ENCODE measurements around the gene MPP2. TPM values are rescaled to one million over a fixed set of nuclear protein-coding genes. Genes with fewer than 3 reads are reported as not detected.

The MPP2 gene
- total RNA-seq, 1 experiment from 2014 or later, result 5.5 TPM

DNA sequence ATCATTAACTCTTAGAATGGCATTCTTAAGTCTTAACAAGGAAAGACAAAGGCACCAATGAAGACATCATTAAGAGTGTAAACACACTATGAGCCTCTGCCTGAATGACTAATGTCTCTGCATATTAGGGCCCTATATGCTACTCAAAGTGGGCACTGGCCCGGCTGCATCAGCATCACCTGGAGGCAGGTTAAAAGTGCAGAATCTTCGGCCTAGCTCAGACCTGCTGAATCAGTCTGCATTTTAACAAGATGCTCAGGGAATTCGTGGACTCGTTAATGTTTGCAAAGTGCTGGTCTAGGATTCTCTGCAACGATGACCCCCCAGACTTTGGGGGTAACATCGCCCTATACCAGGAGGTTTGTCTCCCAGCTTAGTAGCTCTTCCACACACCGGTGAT, 81.1 kb downstream of the MPP2 start:
- H3K36me3 Mint-ChIP-seq (ENCODE audit: insufficient read depth, unreplicated experiment), result peaks cover 22% of the 10 kb centered on the region
- no peak overlapping the region for H3K27ac Mint-ChIP-seq (ENCODE audit: unreplicated experiment)
- intact Hi-C loops (cut with micrococcal nuclease; ENCODE audit: unreplicated experiment), result no loop called here
- TF ChIP-seq, protein P1, sequence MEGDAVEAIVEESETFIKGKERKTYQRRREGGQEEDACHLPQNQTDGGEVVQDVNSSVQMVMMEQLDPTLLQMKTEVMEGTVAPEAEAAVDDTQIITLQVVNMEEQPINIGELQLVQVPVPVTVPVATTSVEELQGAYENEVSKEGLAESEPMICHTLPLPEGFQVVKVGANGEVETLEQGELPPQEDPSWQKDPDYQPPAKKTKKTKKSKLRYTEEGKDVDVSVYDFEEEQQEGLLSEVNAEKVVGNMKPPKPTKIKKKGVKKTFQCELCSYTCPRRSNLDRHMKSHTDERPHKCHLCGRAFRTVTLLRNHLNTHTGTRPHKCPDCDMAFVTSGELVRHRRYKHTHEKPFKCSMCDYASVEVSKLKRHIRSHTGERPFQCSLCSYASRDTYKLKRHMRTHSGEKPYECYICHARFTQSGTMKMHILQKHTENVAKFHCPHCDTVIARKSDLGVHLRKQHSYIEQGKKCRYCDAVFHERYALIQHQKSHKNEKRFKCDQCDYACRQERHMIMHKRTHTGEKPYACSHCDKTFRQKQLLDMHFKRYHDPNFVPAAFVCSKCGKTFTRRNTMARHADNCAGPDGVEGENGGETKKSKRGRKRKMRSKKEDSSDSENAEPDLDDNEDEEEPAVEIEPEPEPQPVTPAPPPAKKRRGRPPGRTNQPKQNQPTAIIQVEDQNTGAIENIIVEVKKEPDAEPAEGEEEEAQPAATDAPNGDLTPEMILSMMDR (IDR thresholded peaks at IDR 0.05; ENCODE audit: unreplicated experiment), result no peak
- H3K9me3 Mint-ChIP-seq (ENCODE audit: low read depth, unreplicated experiment), result no peaks in the 10 kb centered on the region
- peaks cover 7% of the 10 kb centered on the region for H3K4me1 Mint-ChIP-seq (ENCODE audit: low read depth, unreplicated experiment)
- BruUV-seq (replicated peaks), result no TSS peak
- no peak overlapping the region for H3K4me3 Mint-ChIP-seq (ENCODE audit: low read depth, unreplicated experiment)
- no peak for DNase-seq
- CTCF ChIA-PET, result interaction anchor here (0.5 kb wide), 1 partner anchor 991 kb away, joined by 3 read pairs; no protein-coding TSS in a partner anchor
- no peaks in the 10 kb centered on the region for H3K27me3 Mint-ChIP-seq (ENCODE audit: unreplicated experiment)

DNA sequence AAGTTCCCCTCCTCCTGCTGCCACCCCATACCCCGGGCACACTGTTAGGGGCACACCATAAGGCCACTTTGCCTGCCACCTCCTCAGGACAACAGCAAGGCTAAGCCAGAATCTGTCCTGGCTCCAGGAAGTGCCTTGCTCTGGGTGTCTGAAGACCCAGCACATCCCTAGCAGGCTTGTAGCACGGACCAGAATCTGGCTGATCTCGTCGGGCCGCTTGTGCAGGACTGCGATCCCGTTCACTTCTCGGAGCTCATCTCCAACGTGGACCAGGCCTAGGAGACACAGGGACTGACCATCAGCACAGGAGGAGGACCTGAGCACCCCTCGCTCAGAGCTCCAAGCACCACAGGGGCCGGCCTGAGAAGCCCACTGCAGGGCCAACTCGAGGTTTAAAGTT, 81.8 kb downstream of the MPP2 start:
- CTCF ChIA-PET, result interaction anchor here (0.5 kb wide), 1 partner anchor 991 kb away, joined by 3 read pairs; no protein-coding TSS in a partner anchor
- H3K4me1 Mint-ChIP-seq (ENCODE audit: low read depth, unreplicated experiment), result peaks cover 7% of the 10 kb centered on the region
- TF ChIP-seq, protein P1 (IDR thresholded peaks at IDR 0.05; ENCODE audit: unreplicated experiment), result no peak
- no peaks in the 10 kb centered on the region for H3K27me3 Mint-ChIP-seq (ENCODE audit: unreplicated experiment)
- intact Hi-C loops (cut with micrococcal nuclease; ENCODE audit: unreplicated experiment), result no loop called here
- no peak overlapping the region for H3K27ac Mint-ChIP-seq (ENCODE audit: unreplicated experiment)
- no peak overlapping the region for H3K4me3 Mint-ChIP-seq (ENCODE audit: low read depth, unreplicated experiment)
- DNase-seq, result no peak
- no TSS peak for BruUV-seq (replicated peaks)
- H3K9me3 Mint-ChIP-seq (ENCODE audit: low read depth, unreplicated experiment), result no peaks in the 10 kb centered on the region
- peaks cover 16% of the 10 kb centered on the region for H3K36me3 Mint-ChIP-seq (ENCODE audit: insufficient read depth, unreplicated experiment)

Other genes starting within 250 kb of the MPP2 start
- gene MEOX1, start 245.6 kb downstream of the MPP2 start, total RNA-seq (2022), result not detected in 2 replicates
- gene SOST, start 148.7 kb downstream of the MPP2 start, total RNA-seq (2022), result not detected in 2 replicates
- gene DUSP3, start 128.6 kb downstream of the MPP2 start, total RNA-seq (2022), result 80.3 and 81.9 TPM in 2 replicates
- gene CFAP97D1, start 127.1 kb downstream of the MPP2 start, total RNA-seq (2022), result not detected in 2 replicates
- gene MPP3, start 74.4 kb downstream of the MPP2 start, total RNA-seq (2022), result 19.9 and 21.9 TPM in 2 replicates
- gene CD300LG, start 60.4 kb downstream of the MPP2 start, total RNA-seq (2022), result not detected in 2 replicates
- gene PPY, start 34.9 kb upstream of the MPP2 start, total RNA-seq (2022), result not detected in 2 replicates
- gene PYY, start 46.4 kb upstream of the MPP2 start, total RNA-seq (2022), result not detected in 2 replicates
- 1.3 and 1.6 TPM in 2 replicates for gene NAGS, start 97.1 kb upstream of the MPP2 start, total RNA-seq (2022)
- 41.8 and 43.8 TPM in 2 replicates for gene TMEM101, start 107.4 kb upstream of the MPP2 start, total RNA-seq (2022)
- gene LSM12, start 159.1 kb upstream of the MPP2 start, total RNA-seq (2022), result 79.5 and 90.6 TPM in 2 replicates
- 99.6 and 103 TPM in 2 replicates for gene G6PC3, start 163.2 kb upstream of the MPP2 start, total RNA-seq (2022)
- 22.4 and 22.8 TPM in 2 replicates for gene HDAC5, start 216.1 kb upstream of the MPP2 start, total RNA-seq (2022)
- 24.4 and 24.8 TPM in 2 replicates for gene HROB, start 234.4 kb upstream of the MPP2 start, total RNA-seq (2022)